RWPE1 (cell line): ENCODE measurements around the gene GNS.

Experiments
- CTCF ChIA-PET: fragments of 350-600 bp; sonication (Branson Sonifier 250); formaldehyde crosslinking; extraction: SDS; loops from one replicate; lab custom pipeline; 2021; lab: Yijun Ruan, JAX
- POLR2A ChIA-PET: fragments of 400-600 bp; formaldehyde crosslinking; extraction: SDS; loops from one replicate; lab custom pipeline; 2020; ENCODE audit warnings: antibody characterized with exemption; ENCODE audit not compliant: low non-redundant PET; lab: Yijun Ruan, JAX
- DNase-seq: peaks from one replicate; pipeline ENCODE4 v3.0.0; 2012; ENCODE audit warnings: low spot score
- H3K27ac ChIP-seq: fragments of 450-650 bp; 2 replicates; pipeline ENCODE4 v1.5.1; 2017
- CTCF ChIP-seq: fragments of 450-650 bp; conservative IDR thresholded peaks from 2 replicates; pipeline ENCODE4 v1.5.1; 2017; ENCODE audit warnings: low read depth, mild to moderate bottlenecking

Gene GNS

GRCh38 chr12:64749461-64750200 lies 9.6 kb downstream of the GNS start:
- TF ChIP-seq CTCF = no peak
- ChIA-PET CTCF (no interaction called here), POLR2A (no interaction called here)
- no peak overlapping the region for H3K27ac ChIP-seq
- DNase-seq = no peak

- H3K27ac ChIP-seq = no peak overlapping the region
- DNase-seq = no peak
- TF ChIP-seq CTCF = no peak
- ChIA-PET POLR2A (no interaction called here), CTCF (no interaction called here)
Measured at GRCh38 chr12:64747695-64748094, 11.5 kb downstream of the GNS start.

- TF ChIP-seq CTCF = no peak
- ChIA-PET CTCF (interaction anchor here (0.5 kb wide), 1 partner anchor 19 kb away, joined by 3 read pairs; no protein-coding TSS in a partner anchor), POLR2A (no interaction called here)
- DNase-seq = no peak
- H3K27ac ChIP-seq = no peak overlapping the region
Measured at GRCh38 chr12:64746663-64747062, 12.5 kb downstream of the GNS start.

GRCh38 chr12:64745980-64746379 lies 13.2 kb downstream of the GNS start:
- ChIA-PET CTCF (no interaction called here), POLR2A (no interaction called here)
- no peak for TF ChIP-seq CTCF
- DNase-seq = no peak
- H3K27ac ChIP-seq = no peak overlapping the region

GRCh38 chr12:64745259-64745807 lies 13.9 kb downstream of the GNS start:
- ChIA-PET POLR2A (interaction anchor here (0.5 kb wide), 1 partner anchor 124 kb away, joined by 4 read pairs; no protein-coding TSS in a partner anchor), CTCF (no interaction called here)
- peak overlapping the region; percentile 43; the same call in 1 of the 2 replicates for H3K27ac ChIP-seq
- no peak for TF ChIP-seq CTCF
- DNase-seq = no peak

- peak overlapping the region; percentile 43; the same call in 1 of the 2 replicates for H3K27ac ChIP-seq
- ChIA-PET POLR2A (interaction anchor here (0.5 kb wide), 1 partner anchor 123 kb away, joined by 4 read pairs; no protein-coding TSS in a partner anchor), CTCF (no interaction called here)
- DNase-seq = no peak
- no peak for TF ChIP-seq CTCF
Measured at GRCh38 chr12:64744422-64745258, 14.6 kb downstream of the GNS start.
